ENCODE data around the gene HSBP1L1. TPM values are rescaled to one million over a fixed set of nuclear protein-coding genes. Genes with fewer than 3 reads are reported as not detected.

HSBP1L1 gene
- total RNA-seq, 2 donors from 2014 or later = 51.8 to 59.6 TPM

- no peaks in the 10 kb centered on the region for H3K27me3 ChIP-seq
- H3K27ac ChIP-seq = no peak overlapping the region
- H3K9ac ChIP-seq (ENCODE audit: low read depth in 2 of 2, low read length in 2 of 2) = no peak overlapping the region
- intact Hi-C loops (cut with DNase I) = loop anchor here (10.0 kb wide), 2 partner anchors 87 to 197 kb away; partner anchors contain the start of gene RBFA
- peaks cover 25% of the 10 kb centered on the region for H3K4me1 ChIP-seq
- H3K9me3 ChIP-seq = no peaks in the 10 kb centered on the region
- no peak overlapping the region for H3K4me3 ChIP-seq
- H3K36me3 ChIP-seq = no peaks in the 10 kb centered on the region
- peak; percentile 59 for DNase-seq
- no peak for TF ChIP-seq CTCF (IDR thresholded peaks at IDR 0.05)
Observed at GRCh38 chr18:79947881-79948610, 16.4 kb upstream of the HSBP1L1 start.

- Histone ChIP-seq H3K9me3 (no peaks in the 10 kb centered on the region), H3K36me3 (no peaks in the 10 kb centered on the region), H3K4me1 (peaks cover 19% of the 10 kb centered on the region), H3K27me3 (no peaks in the 10 kb centered on the region), H3K4me3 (no peak overlapping the region), H3K9ac (ENCODE audit: low read depth in 2 of 2, low read length in 2 of 2) (no peak overlapping the region), H3K27ac (no peak overlapping the region)
- DNase-seq = peak; percentile 19
- intact Hi-C loops (cut with DNase I) = loop anchor here (10.0 kb wide), 2 partner anchors 86 to 196 kb away; partner anchors contain the start of gene RBFA
- TF ChIP-seq CTCF (IDR thresholded peaks at IDR 0.05) = no peak
Observed at GRCh38 chr18:79948719-79949411, 15.6 kb upstream of the HSBP1L1 start.

DNA sequence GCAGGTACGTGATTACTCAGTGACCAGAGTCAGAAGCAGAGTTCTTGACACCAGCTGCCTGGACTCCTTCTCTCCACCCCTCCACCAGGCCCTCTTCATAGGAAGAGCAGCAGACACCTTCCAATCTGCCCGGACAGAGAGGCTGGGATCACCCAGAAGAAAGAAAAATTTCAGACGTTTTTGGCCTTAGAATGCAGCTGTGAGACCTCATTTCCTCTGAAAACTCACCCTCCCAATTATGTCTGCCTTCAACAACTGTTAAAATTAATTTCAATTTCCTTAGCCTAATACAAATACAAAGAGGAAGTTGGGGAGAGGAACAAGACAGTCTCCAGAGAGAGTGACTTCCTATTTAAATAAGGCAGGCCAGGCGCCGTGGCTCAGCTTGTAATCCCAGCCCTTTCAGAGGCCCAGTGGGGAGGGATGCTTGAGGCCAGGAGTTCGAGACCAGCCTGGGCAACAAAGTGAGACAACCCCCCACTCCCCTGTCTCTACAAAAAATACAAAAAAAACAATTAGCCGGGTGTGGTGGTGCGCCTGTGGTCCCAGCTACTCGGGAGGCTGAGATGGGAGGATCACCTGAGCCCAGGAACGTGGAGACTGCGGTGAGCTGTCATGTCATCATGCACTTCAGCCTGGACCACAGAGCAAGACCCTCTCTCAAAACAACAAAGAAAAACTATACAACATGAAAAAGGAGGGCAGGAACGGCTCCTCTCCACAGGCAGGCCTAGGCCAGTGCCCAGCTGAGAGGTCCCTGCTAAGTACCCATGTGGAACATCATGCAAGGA lies 14.6 kb upstream of the HSBP1L1 start:
- no peak for TF ChIP-seq CTCF (IDR thresholded peaks at IDR 0.05)
- Histone ChIP-seq H3K27ac (peak overlapping the region; percentile 69), H3K9ac (ENCODE audit: low read depth in 2 of 2, low read length in 2 of 2) (peak overlapping the region in 1 of 2 donors; percentile 93), H3K4me1 (peaks cover 13% of the 10 kb centered on the region), H3K36me3 (no peaks in the 10 kb centered on the region), H3K9me3 (no peaks in the 10 kb centered on the region), H3K4me3 (peak overlapping the region; percentile 76), H3K27me3 (no peaks in the 10 kb centered on the region)
- DNase-seq = peak; percentile 49
- intact Hi-C loops (cut with DNase I) = loop anchor here (10.0 kb wide), 2 partner anchors 85 to 195 kb away; partner anchors contain the start of gene RBFA

DNA sequence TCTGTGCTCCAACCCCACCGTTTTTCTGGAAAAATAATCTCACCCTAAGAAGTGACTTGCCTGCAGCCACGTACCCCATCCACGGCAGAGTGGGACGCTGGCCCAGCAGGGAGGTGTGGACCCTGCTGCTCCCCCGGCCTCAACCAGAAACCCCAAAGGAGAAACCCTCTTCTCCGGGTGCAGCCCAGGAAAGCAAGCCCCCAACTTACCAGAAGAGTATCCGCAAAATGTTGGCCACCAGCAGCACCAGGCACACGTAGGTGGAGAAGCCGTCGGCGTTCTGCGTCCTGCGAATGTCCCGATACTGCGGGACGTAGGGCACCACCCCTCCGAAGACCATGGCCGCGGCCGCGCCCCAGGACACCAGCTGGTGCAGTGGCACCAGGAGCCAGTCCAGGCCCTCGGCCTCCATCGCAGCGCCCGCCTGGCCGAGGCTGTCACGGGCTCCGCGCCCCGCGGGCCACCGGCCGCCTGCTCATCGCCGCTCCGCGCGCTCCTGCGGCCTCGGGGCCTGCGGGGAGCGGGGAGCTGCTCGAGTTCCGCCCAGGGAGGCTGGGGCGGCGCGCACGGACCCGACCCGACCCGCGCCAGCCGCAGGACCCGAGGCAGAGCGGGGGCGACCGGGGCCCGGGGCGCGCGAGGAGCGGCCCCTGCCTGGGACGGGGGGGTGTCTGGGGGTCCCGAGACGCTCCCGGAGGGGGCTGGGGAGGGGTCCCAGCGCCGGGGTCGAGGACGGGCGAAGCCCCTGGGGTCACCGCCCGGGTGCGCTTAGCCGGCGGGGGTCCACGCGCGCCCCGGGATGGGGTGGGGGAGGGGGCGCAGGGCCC lies 13.7 kb upstream of the HSBP1L1 start:
- no peak for TF ChIP-seq CTCF (IDR thresholded peaks at IDR 0.05)
- peaks cover 7% of the 10 kb centered on the region for H3K4me1 ChIP-seq
- DNase-seq = peak; percentile 56
- H3K27ac ChIP-seq = peak overlapping the region; percentile 69
- H3K36me3 ChIP-seq = no peaks in the 10 kb centered on the region
- peak overlapping the region; percentile 93 to 94 for H3K9ac ChIP-seq (ENCODE audit: low read depth in 2 of 2, low read length in 2 of 2)
- intact Hi-C loops (cut with DNase I) = no loop called here
- H3K9me3 ChIP-seq = no peaks in the 10 kb centered on the region
- H3K4me3 ChIP-seq = peak overlapping the region; percentile 76
- no peaks in the 10 kb centered on the region for H3K27me3 ChIP-seq
